ENCODE data around the gene TMEM132A.
"Not testable (repeated sequence)": the region's sequence is repeated elsewhere in the genome, so short reads cannot be mapped to it uniquely, and the experiment has no call there.

The TMEM132A gene

DNA sequence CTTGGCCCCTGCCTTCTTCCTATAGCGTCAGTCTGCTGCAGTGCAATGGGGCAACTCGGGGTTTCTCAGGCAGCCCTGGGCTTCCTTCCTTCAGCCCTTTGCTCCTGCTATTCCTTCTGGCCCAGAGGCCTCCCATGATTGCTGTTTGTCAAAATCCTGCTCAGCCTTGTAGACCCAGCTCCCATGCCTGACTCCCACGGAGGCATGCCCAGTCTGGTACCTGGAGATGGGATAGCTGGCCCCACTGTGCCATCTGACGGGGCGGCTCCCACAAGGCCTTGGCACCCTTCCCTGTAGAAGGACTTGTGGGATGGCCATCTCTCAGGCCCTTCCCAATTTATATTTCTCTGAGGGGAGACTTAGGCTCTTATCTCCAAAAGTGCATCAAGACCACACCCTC, 46.6 kb downstream of the TMEM132A start:
- TF ChIP-seq, protein P1, sequence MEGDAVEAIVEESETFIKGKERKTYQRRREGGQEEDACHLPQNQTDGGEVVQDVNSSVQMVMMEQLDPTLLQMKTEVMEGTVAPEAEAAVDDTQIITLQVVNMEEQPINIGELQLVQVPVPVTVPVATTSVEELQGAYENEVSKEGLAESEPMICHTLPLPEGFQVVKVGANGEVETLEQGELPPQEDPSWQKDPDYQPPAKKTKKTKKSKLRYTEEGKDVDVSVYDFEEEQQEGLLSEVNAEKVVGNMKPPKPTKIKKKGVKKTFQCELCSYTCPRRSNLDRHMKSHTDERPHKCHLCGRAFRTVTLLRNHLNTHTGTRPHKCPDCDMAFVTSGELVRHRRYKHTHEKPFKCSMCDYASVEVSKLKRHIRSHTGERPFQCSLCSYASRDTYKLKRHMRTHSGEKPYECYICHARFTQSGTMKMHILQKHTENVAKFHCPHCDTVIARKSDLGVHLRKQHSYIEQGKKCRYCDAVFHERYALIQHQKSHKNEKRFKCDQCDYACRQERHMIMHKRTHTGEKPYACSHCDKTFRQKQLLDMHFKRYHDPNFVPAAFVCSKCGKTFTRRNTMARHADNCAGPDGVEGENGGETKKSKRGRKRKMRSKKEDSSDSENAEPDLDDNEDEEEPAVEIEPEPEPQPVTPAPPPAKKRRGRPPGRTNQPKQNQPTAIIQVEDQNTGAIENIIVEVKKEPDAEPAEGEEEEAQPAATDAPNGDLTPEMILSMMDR (IDR thresholded peaks at IDR 0.05; ENCODE audit: low read depth, low read length, missing control alignments) = no peak
- no peak for DNase-seq (ENCODE audit: extremely low read depth, low read depth)
- H3K4me3 ChIP-seq (replicated peaks; ENCODE audit: low read depth, low read length) = no peak overlapping the region

DNA sequence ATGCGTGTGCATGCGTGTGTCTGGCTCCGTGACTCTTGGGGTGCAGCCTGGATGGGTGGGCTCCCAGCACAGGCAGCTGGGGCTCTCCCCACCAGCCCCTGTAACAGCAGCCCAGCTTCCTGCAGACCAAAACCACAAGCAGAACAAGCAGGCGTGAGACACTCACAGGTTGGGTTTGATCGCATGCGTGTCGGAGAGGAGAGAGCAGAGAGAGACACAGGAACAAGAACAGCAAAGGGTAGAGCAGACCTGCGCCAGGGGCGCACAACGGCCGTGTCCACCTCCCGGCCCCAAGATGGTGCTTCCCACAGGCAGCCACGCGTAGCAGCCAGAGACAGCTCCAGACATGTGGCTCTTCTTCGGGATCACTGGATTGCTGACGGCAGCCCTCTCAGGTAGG, 47.3 kb downstream of the TMEM132A start, which contains the start of gene CD6:
Gene CD6, plus strand, starts transcription at position 161 of the 400 bp plus-strand sequence. Its CDS starts 186 bp downstream, at position 347.
- H3K4me3 ChIP-seq (replicated peaks; ENCODE audit: low read depth, low read length) = no peak within 1 kb of the TSS
- TF ChIP-seq, protein P1 (IDR thresholded peaks at IDR 0.05; ENCODE audit: low read depth, low read length, missing control alignments) = no peak
- no peak for DNase-seq (ENCODE audit: extremely low read depth, low read depth)

DNA sequence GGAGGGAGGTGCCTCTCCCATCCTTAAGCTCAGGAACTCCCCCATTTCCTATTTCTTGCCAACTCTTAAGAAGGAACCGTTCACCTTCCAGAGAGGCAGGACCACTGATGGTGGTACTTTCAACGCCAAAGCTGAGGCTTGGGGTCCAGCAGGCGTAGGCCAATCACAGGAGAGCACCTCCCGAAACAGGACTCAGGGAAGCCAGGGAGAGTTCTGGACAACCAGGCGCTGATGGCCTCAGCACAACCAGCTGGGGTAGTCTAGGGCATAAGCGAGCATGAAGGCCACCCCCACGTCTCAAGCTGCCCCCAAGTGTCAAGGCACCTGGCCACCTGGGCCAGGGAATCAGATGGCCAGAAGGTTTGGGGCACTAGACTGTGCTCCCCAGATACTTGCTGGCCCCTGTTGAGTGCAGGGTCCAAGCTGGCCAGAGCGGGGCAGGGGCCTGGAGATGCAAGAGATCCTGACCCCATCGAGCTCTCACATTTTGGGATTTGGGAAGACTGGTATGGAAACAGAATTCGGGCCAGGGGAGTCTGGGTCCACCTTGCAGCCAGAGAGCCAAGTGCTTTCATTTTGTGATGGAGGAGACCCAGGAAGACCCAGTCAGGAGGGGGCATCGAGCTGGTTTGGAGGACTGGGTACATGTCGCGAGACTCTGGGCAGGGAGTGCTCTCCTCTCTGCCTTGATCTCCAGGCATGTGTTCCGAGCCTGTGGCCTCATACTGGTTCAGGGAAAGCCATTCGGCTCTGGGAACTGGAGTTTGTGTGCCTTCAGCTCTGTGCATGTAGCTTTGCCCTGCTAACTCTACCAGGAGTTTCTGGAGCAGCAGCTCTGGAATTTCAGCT, 48.1 kb downstream of the TMEM132A start:
- DNase-seq (ENCODE audit: extremely low read depth, low read depth) = no peak
- H3K4me3 ChIP-seq (replicated peaks; ENCODE audit: low read depth, low read length) = no peak overlapping the region
- TF ChIP-seq, protein P1 (IDR thresholded peaks at IDR 0.05; ENCODE audit: low read depth, low read length, missing control alignments) = no peak

DNA sequence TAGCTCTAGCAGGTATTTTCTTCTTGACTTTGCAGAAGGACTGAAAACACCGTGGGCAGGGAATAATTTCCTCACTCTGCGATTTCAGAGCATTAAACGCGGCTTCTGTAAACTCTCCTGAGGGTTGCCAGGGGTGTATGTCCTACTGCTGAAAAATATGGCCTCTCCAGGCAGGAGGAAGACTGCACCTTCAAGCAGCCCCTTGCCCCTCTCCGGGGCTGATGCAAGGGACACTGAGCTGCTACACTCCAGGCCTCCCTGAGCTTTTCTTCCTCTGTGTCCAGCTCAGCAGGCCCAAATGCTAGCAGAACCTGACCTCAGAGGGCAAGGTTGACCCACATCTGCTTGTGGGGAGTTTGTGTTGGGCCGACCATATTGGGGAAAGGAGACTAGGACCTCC, 49.4 kb downstream of the TMEM132A start:
- TF ChIP-seq, protein P1 (IDR thresholded peaks at IDR 0.05; ENCODE audit: low read depth, low read length, missing control alignments) = no peak
- no peak overlapping the region for H3K4me3 ChIP-seq (replicated peaks; ENCODE audit: low read depth, low read length)
- no peak for DNase-seq (ENCODE audit: extremely low read depth, low read depth)

DNA sequence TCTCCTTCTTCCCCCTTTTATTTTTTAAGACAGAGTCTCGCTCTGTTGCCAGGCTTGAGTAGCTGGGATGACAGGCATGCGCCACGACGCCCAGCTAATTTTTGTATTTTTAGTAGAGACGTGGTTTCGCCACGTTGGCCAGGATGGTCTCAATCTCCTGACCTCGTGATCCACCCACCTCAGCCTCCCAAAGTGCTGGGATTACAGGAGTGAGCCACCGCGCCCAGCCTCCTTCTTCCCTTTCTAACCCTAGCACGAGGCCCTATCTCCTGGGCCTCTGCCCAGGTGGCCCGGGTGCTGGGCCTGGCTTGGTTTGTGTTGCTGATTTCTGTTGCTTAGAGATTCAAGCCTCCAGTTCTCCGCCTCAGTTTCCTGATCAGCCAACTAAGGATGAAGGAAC, 50.1 kb downstream of the TMEM132A start:
- not testable (repeated sequence) for DNase-seq (ENCODE audit: extremely low read depth, low read depth); H3K4me3 ChIP-seq (replicated peaks; ENCODE audit: low read depth, low read length)

DNA sequence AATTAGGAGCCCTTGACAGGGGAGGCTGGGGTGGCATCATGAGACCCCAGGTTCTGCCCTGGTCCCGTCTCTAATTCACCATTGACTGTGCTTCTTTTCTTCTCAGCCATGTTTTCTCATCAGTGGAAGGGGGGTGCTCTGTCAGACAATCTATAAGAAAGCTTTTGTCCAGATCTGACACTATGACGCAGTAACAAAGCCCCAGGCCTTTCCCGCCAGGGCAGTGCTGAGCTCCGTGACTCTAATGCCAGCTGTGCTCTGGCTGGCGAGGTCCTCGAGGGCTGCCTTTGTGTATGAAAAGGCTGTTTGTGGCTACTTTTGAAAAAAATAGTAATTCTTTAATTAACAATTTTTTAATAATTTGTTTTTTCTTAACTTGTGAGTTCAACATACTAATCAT, 50.5 kb downstream of the TMEM132A start:
- H3K4me3 ChIP-seq (replicated peaks; ENCODE audit: low read depth, low read length) = no peak overlapping the region
- TF ChIP-seq, protein P1 (IDR thresholded peaks at IDR 0.05; ENCODE audit: low read depth, low read length, missing control alignments) = no peak
- no peak for DNase-seq (ENCODE audit: extremely low read depth, low read depth)

DNA sequence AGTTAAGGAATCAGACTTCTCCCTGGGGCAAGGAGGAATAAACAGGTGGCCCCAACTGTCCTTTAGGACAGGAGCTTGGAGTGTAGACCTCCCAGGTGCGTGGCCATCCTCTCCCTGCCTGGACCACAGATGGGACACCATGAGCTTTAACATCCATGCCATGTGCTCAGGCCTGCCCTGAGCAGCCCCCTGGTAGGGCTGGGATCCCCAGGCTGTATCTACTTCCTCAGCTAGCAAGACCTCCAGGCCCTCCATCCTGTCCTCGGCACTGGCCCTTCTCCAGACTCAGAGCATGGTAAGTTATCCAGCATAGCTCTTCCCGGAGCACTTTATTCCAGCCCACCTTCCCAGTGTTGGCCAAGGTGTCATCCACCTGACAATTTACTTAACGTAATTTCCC, 53.0 kb downstream of the TMEM132A start:
- no peak overlapping the region for H3K4me3 ChIP-seq (replicated peaks; ENCODE audit: low read depth, low read length)
- DNase-seq (ENCODE audit: extremely low read depth, low read depth) = no peak
- TF ChIP-seq, protein P1 (IDR thresholded peaks at IDR 0.05; ENCODE audit: low read depth, low read length, missing control alignments) = no peak

Data from HFF-Myc (cell line).